HG02938 (cell line): ENCODE data around the gene UBE2U.

ENCODE experiments used
- ATAC-seq: cut with Tn5 transposase; IDR thresholded peaks from one replicate; pipeline ENCODE4 v1.9.1; 2021; ENCODE audit warnings: mild to moderate bottlenecking, moderate library complexity; ENCODE audit not compliant: unreplicated experiment

Gene UBE2U, protein sequence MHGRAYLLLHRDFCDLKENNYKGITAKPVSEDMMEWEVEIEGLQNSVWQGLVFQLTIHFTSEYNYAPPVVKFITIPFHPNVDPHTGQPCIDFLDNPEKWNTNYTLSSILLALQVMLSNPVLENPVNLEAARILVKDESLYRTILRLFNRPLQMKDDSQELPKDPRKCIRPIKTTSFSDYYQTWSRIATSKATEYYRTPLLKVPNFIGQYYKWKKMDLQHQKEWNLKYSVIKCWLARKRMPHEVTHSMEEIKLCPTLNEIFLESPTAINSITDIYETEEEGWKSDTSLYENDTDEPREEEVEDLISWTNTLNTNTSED

DNA sequence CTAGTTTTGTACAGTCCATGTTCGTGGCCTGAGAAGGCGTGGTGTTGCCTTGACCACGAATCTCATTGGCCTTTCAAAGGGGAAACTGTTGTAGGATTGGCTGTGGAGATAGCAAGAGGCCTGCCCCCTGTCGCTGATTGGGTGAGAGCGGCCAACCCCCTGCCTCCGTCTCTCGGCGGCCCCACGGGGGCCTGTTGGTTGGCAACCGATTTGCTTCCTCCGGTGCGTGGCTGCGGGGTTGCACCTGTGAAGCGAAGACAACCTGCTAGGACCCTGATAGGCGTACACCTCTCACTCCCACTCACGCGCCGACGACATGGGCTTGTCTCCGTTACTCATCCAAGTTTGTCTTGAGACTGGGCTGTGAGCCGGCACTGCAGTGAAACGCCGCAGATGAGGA, at the start of gene UBE2U:
Gene UBE2U, plus strand, starts transcription at position 204 of the 400 bp plus-strand sequence. CDS start 428 bp downstream, outside the sequence.
- ATAC-seq = no peak

DNA sequence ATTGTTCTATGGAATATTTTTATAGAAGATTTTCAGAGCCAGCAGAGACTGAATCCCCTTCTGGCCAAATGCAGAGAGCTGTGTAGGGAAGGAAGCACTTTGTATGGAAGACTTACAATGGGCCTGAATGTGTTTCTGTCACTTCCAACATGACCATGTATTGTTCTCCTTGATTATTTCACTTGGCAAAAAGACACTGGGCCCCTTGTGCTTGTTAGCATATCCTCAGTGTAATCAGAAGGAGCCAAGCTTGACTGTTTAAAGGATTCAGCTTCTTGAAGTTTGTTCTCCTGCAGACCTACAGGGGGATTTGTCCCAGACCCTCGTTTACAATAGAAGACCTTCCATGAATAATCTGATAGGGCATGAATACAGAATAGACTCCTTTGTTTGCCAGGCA, 48.1 kb upstream of the UBE2U start:
- ATAC-seq = no peak

DNA sequence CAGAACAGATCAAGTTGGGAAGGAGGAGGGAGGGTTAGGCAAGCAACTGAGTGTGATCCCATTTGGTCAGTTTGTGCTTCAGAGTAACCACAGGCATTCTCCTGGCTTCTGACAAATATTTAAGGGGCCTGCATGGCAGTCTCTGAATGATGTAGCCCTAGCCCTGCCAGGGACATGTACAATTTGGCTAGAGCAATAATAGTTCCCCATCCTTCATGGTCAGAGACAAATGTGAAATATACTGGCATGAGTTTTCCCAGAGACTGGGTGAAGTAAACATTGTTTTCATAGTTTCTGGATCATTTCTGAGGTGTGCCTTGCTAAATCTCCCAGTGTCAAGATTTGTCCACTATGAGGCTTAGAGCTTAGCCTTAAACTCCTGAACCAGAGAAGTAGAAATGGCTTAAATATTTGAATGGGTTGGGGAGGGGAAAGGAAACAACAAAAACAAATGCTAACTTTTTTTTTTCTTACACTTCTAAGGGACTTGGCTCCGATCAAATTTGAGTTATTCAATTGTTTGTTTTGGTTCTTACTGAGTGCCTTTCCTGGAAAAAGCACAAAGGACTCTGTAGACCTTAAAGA, 42.0 kb upstream of the UBE2U start:
- no peak for ATAC-seq

DNA sequence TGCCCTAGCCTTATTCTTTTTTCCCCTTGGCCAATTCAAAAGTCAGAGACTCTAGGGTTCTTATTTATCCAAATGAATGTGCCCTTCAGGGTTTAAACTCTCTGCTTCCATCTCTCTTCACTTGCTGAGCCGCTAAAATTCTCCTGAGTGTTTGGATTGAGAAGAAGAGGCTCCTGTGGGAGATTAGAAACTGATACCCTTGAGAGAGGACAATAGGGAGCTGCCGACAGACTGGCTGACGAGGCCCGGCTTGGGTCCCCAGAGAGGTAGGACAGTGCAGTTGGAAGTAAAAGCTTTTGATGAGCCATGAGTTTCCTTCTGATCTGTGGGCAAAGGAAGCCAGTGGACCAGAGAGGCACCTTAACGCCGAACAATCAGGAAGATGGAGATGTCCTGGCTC, 41.3 kb upstream of the UBE2U start:
- no peak for ATAC-seq

DNA sequence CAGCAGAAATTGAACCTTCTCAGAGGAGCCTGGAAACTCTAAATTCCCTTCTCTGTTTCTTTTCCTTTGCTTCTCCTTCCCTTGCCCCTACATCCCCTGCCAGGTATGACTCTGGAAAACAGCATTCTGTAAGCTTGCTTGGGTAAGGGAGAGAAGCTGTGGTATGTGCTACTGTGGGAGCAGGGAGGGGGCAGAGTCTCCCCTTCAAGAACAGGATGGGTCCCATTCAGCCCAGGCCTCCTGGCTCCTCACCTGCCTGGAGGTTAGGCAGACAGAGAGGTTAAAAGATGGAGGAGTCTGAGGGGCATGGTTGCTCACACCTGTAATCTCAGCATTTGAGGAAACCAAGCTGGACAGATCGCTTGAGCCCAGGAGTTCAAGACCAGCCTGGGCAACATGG, 40.6 kb upstream of the UBE2U start:
- no peak for ATAC-seq

DNA sequence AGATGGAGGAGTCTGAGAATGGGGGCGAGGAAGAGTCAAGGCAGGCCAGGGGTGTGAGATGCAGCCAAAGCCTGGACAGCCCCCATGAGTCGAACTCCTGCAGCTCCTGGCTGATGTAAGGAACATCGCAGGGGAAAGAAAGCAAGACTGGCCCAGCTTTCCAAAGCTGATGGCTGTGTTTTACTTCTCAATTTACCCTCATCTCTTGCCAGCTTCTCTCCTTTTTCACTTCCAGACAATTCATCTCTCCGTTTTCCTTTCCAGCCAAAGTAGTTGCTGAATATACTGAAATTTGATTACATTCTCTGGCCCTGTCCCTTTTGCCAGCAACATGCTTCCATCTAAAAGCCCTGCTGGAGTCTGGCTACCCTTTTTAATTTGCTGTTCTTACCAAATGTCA, 40.0 kb upstream of the UBE2U start:
- no peak for ATAC-seq

DNA sequence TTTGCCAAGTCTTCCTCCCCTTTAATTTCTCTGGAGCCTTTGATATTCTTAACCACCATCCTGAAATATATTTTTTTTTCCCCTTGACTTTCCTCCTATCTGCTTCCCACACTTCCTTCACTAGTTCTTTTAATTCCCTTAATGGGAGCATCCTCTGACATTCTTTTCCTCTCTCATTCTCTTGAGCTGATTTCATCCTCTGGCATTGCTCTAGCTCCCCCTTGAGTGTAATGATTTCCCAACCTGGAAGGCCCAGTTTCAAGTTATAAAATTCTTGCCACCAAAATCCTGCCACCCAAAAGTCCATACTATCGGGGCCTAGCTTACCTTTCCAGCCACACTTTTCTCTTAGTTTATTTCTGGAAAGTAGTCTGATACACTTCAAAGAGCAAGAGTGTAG, 39.5 kb upstream of the UBE2U start:
- ATAC-seq = no peak

DNA sequence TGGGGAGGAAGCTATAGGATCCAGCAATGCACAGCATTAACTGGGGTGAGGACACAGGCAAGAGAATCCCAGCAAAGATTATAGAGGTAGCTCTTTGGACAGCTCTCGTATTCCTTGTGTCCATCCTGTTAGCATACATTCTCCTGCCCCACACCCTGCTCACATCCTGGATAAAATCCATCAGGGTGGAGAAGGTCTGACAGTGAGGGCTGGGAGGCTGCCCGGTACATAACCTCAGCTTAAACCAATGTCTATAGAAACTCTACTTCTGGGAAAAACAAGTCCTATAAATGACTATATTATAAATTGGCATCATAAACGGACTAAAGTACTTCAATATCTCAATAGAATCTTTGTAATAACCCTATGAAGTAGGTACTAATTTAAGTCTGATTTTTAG, 36.8 kb upstream of the UBE2U start:
- ATAC-seq = no peak

DNA sequence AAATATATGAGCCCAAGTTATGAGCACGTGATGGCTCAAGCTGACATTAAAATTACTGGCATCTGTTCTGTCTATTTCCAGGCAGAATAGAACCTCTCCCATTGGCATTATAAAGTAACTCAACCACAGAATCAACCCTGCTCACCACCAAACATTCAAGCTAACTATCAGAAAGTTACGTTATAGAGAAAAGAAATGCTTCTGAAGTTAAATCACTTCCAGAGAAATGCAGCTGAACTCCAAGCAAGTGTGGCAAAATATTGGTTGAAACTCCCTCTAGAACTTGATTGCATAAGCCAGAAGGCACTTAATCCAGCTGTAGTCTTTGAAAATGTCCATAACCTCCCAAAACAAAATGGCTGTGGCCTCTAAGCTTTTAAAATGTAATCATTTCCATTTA, 36.2 kb upstream of the UBE2U start:
- ATAC-seq = no peak

DNA sequence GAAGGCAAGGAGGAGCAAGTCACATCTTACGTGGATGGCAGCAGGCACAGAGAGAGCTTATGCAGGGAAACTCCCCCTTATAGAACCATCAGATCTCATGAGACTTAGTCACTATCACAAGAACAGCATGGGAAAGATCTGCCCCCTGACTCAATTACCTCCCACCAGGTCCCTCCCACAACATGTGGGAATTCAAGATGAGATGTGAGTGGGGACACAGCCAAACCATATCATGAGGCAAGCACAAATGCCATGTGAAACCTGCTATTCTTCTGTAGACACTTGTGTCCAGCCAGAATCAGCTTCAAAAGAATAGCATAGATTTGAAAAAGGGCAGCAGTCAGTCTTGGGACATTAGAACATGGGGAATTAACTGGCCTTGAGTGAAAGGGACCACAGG, 32.2 kb upstream of the UBE2U start:
- no peak for ATAC-seq

DNA sequence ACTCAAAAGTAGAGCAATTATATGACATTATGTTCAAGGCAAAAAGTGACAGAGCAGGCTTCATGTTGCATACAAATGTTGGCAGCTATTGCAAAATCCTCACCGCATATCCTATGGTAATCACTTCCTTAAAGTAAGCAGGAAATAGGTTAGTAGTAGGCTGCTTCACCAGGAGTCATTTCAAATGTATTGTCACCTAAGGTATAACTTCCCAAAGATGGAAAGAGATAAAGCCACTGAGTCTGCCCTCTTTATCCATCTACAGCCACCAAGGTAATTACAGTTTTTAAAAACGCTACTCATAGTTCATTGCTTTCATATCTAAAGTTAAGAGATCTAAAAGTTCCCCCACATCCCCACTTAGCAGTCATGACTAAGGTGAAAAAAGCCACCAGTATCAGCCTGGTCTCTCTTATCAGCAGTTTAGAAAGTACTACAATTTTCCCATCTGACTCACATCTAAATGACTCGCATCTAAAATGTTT, 31.6 kb upstream of the UBE2U start:
- ATAC-seq = peak; percentile 74

DNA sequence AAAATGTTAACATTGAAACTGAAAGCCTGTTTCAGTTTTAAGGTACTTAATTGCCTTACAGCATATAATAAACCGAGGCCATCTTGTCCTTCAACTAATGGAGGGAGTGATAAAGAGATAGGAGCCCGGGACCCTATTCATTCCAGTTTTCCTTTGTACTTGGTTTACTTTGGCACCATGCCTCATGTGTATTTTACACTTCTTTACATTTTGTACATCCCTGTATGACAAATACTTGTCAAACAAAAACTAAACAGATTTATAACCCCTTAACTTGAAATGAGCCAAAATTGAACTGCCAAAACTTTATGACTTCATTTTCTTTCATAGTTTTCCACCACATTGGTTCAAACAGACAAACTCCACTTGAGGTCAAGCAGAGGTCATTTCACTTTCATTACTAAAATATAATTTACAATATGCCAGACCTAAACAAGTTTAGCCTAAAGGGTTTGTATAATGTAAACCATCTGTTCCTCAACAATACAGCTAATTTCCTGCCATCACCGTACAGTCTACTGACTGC, 30.9 kb upstream of the UBE2U start:
- ATAC-seq = peak; percentile 60

DNA sequence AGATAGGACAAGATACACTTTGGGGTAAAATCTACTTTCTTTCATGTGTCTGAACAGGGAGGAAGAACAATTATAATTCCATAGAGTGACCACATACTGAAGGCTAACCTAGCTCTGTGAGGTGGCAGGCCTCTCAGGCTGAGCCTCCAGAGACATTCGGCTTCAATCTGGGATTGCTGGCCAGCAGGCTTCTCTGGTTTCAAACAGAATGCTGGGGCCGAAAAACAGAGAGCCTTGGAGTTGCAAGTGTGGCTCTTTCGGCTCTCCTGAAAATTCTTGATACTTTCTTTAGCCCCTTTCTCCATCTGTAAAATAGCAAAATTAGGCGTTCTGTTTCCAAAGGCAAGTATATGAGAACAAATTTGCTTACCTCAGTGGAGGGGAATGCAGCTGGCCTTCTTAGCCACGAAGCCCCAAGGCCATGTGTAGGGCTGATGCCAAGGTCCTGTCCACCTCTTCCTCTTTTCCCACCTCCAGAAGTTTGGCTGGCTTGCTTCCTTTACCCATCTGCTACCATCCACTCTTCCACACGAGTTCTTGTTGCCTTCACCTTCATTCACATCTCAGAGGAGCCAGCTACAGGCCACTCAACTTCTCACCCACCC, 30.0 kb upstream of the UBE2U start:
- no peak for ATAC-seq

DNA sequence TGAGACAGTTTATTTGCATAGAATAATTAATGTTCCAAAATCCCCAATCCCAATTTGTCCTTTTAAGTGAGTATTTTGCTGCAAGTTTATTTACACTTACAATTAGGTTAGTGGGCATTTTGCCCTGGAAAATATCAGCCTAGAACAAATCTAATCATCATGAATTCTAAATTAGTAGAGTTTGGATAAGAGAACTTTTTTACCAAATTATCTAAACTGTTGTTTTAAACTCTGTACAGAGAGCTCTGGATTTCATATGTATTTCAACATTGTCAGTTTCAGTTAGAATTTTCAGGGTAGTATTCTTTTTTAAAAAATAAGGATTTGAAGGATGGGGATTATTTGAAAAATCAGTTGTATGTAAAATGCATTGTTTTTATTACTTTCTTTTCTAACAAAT, 27.8 kb upstream of the UBE2U start:
- no peak for ATAC-seq

DNA sequence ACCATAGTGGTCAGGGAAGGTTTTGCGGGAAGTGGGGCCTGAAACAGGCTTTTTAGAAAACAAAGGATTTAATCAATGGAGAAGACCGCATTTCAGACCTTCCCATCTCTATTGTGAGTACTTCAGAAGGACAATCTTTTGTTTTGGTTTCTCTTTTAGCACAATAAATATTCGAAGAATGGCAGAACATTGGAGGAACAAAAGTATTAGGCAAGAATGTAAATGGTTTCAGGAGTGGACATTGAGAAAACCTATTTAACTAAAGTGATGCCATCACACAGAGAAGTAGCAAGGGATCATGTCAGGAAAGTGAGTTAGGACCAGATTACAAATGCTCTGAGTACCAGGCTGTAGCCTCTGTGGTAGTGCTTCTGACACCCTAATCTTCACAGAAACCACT, 26.8 kb upstream of the UBE2U start:
- no peak for ATAC-seq

DNA sequence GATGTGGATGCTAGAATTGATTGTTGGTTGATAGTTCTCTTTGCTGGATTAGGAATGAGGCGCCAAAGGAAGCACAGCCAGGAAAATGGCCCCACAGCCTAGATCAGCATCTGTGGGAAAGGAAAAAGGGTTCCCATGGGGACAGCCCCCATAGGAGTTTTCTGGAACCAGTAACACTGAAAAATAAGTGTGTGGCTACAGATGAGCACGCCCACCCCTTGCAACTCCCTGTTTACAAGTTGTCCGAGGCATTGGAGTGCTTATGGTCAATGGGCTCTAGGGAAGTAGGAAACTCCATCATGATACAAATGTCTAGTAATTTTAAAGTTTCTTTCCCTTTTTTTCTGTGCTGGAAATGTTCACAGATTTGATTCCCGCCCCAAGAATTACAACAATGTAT, 23.8 kb upstream of the UBE2U start:
- no peak for ATAC-seq

DNA sequence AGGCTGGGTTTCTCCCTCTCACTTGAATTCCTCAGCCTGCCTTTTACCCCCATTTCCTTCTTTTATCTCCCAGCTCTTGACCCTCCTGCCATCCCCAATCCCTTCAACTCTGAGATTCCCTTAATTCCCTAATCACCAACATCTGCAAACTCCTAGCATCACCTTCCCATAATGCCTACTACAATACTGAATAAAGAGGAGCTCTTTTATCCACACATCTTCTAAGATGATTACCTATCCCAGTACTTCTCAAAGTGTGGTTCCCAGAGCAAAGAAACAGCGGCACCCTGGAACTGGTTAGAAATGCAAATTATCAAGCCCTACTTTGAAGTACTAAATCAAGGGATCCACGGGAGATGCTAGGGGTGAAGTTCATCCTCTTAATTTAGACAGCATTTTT, 21.2 kb upstream of the UBE2U start:
- ATAC-seq = no peak

DNA sequence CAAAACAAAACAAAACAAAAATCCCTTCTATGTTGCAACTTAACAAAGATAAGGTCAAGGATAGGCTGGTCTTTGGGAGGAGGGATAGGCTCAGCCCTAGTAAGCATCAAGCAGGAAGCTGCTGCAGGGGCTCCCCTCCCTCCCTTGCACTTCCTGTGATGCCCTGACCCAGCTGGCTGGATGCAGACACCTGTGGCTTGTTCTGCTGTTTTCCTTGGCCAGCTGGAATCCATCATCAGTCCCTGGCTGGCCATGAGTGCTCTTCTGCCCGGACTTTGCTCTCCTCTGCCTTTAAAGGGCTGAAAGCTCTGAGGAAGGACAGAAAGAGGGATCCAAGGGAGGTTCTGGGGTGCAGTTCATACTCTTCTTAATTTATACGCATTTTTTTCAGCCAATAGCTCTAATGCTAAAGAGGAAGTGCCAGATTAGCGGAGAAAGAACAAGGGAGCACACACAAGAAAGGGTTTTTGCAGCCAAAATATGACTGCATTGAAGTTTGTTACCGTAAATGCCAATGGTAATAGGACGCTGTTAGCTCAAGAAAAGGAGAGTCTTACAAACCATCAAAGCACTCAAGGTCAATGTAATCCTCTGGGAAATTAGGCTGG, 19.9 kb upstream of the UBE2U start:
- no peak for ATAC-seq

DNA sequence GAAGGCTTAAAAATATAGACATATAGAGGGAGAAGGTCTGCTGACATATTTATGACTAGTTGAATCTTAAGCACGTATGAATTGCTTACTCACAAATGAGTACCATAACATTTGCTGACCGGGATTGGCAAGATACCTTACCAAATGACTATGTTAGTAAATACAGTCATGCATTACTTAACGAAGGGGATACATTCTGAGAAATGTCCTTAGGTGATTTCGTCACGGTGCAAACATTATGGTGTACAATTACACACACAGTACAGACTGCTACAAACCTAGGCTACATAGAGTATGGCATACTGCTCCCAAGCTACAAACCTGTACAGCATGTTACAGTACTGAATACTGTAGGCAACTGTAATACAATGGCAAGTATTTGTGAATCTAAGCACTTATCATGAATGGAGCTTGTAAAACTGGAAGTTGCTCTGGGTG, 19.4 kb upstream of the UBE2U start:
- no peak for ATAC-seq

DNA sequence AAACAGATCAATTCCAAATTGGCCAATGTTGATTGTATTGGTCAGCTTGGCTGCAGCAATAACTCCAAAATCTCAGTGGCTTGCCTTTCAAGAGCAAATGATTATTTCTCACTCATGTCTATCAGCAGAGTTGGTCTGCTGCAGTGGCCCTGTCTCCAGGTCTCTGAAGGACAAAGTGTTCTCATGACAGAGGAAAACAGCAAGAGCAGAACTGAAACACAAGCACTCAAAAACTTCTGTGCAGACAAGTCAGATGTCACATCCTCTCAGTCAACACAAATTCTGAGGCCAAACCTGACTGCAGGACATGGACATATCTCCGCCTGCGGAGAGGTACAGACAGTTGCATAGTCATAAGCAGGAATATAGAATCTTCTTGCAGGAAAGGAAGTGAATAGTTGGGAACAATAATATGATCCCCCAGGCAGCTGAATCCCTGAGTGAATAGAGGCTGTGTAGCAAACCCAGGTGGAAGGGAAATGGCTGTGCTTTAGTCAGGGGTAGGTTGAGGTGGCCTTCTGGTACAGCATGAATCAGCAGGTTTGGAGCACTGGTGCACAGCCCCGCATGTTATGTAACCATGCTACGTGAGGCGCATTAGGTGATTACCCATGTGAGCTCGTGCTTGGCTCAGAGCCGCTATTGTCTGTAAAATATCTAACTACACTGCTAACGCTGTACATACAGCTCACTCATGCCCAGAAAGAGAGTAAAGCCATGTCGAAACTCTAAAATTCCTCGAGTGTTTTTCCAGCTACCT, 17.1 kb upstream of the UBE2U start:
- ATAC-seq = no peak

DNA sequence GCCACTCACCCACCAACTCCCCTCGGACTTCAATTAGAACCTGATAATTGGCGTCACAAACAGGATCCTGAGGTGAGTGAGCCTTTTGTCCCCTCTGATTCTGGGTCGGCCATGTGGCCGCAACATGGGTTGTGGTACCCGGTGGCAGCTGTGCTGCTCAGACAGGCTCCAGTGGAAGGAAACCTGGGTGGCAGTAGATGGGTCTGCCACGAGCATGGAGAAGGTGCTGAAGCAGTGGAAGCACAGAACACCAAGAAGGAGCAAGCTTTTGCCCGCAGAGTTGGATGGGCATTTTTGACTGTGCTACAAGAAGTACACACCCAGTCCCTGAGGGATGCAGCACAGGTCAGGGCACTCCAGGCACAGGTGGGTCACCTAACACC, 16.5 kb upstream of the UBE2U start:
- ATAC-seq = no peak
